Esophagus muscularis mucosa (tissue), 4 donors: ENCODE data around the gene GHR. TPM values are rescaled to one million over a fixed set of nuclear protein-coding genes. Genes with fewer than 3 reads are reported as not detected.
A peak's percentile ranks its signal among the peaks of the same experiment; 100 is the strongest.

Source experiments
- DNase-seq: peaks from one replicate; pipeline ENCODE4 v3.0.0-alpha.2; 2017; ENCODE audit errors: extremely low spot score
- H3K27ac ChIP-seq, 4 donors: fragments of 200-600 bp; sonication (generic); replicated peaks in 1 of 4; 1 replicate in 3 of 4; 2 replicates in 1 of 4; pipeline ENCODE4 v1.5.1; 2016 to 2019; ENCODE audit warnings: mild to moderate bottlenecking in 1 of 4
- H3K27me3 ChIP-seq, 4 donors: fragments of 200-600 bp; sonication (generic); one replicate each; pipeline versions ENCODE4 v1.5.1 to v1.6.0; 2016 to 2019
- H3K36me3 ChIP-seq, 4 donors: fragments of 200-600 bp; sonication (generic); one replicate each; pipeline ENCODE4 v1.5.1; 2016 to 2019
- H3K4me1 ChIP-seq, 4 donors: fragments of 200-600 bp; sonication (generic); one replicate each; pipeline ENCODE4 v1.5.1; 2016 to 2019
- H3K4me3 ChIP-seq, 4 donors: fragments of 200-600 bp; sonication (generic); 1 replicate in 2 of 4; 2 replicates in 2 of 4; pipeline ENCODE4 v1.5.1; 2016 to 2019; ENCODE audit warnings: mild to moderate bottlenecking in 4 of 4, moderate library complexity in 1 of 4
- H3K9me3 ChIP-seq, 4 donors: fragments of 200-600 bp; sonication (generic); 1 replicate in 3 of 4; 2 replicates in 1 of 4; pipeline ENCODE4 v1.5.1; 2016 to 2019
- CTCF ChIP-seq, 3 experiments: fragments of 200-600 bp in 2 of 3; fragments of 450-650 bp in 1 of 3; sonication (generic) in 2 of 3; IDR thresholded peaks; one replicate each; pipeline ENCODE4 v1.5.1; 2017 to 2019; ENCODE audit warnings: antibody characterized with exemption in 3 of 3, mild to moderate bottlenecking in 2 of 3, moderate library complexity in 1 of 3
- EP300 ChIP-seq: sonication (generic); formaldehyde crosslinking; IDR thresholded peaks from one replicate; pipeline ENCODE4 v1.6.1; 2017; ENCODE audit warnings: antibody characterized with exemption
- POLR2A ChIP-seq: fragments of 450-650 bp; IDR thresholded peaks from one replicate; pipeline ENCODE4 v1.6.1; 2017; ENCODE audit warnings: antibody characterized with exemption, moderate library complexity, mild to moderate bottlenecking, low read depth
- POLR2AphosphoS5 ChIP-seq, 2 donors: sonication (generic); formaldehyde crosslinking; IDR thresholded peaks; one replicate each; pipeline ENCODE4 v1.6.1; 2017; ENCODE audit warnings: antibody characterized with exemption in 2 of 2
- WGBS: methylation state at CpG from one replicate; pipeline ENCODE4 v1.1.5; 2018; 5-methylcytosine and 5-hydroxymethylcytosine counted together
- intact Hi-C: fragments of 100-400 bp; cut with DNase I; formaldehyde crosslinking; loops from one replicate; pipeline ENCODE4 v1.15.1; 2023
- total RNA-seq, 4 donors: library from RNA; depleted of rRNA; stranded (reverse); fragments of >200 nt; gene quantifications; one replicate each; pipeline versions ENCODE4 v1.1.0 to v1.2.1, GENCODE V29; 2016

Gene GHR
- total RNA-seq, 4 donors from 2014 or later: 5.3 to 9.1 (median 6.5) TPM

- WGBS: 54% methylated on average over 4 of the region's 4 CpGs
- Histone ChIP-seq H3K36me3 (no peaks in the 10 kb centered on the region), H3K9me3 (no peaks in the 10 kb centered on the region), H3K4me3 (peak overlapping the region in 1 of 4 donors; percentile 19), H3K27ac (peak overlapping the region in 3 of 4 donors; percentile 5 to 53 (median 19)), H3K27me3 (no peaks in the 10 kb centered on the region), H3K4me1 (peaks cover 42 to 54% (median 47%) of the 10 kb centered on the region in 4 donors)
- TF ChIP-seq POLR2A (no peak), POLR2AphosphoS5 (IDR thresholded peaks at IDR 0.05) (no peak), CTCF (IDR thresholded peaks at IDR 0.05) (no peak), EP300 (no peak)
- no peak for DNase-seq
- intact Hi-C loops: no loop called here
Measured at GRCh38 chr5:42587096-42587723, 164.0 kb downstream of the GHR start.

- Histone ChIP-seq H3K4me1 (peaks cover 42 to 48% (median 43%) of the 10 kb centered on the region in 4 donors), H3K27me3 (no peaks in the 10 kb centered on the region), H3K36me3 (no peaks in the 10 kb centered on the region), H3K4me3 (peak overlapping the region in 2 of 4 donors; percentile 6 to 18), H3K9me3 (no peaks in the 10 kb centered on the region), H3K27ac (peak overlapping the region in 3 of 4 donors; percentile 7 to 57 (median 12))
- intact Hi-C loops: no loop called here
- DNase-seq: no peak
- TF ChIP-seq POLR2A (no peak), EP300 (peak; percentile 11)
Measured at GRCh38 chr5:42590566-42590965, 167.3 kb downstream of the GHR start.

- H3K9me3 ChIP-seq: no peaks in the 10 kb centered on the region
- 2% methylated on average over 7 of the region's 7 CpGs for WGBS
- peak overlapping the region in 3 of 4 donors; percentile 7 to 57 (median 12) for H3K27ac ChIP-seq
- no peak for DNase-seq
- no peaks in the 10 kb centered on the region for H3K36me3 ChIP-seq
- H3K27me3 ChIP-seq: no peaks in the 10 kb centered on the region
- TF ChIP-seq EP300 (no peak), CTCF (IDR thresholded peaks at IDR 0.05) (no peak), POLR2AphosphoS5 (IDR thresholded peaks at IDR 0.05) (peak in 1 of 2 donors; percentile 16)
- H3K4me3 ChIP-seq: peak overlapping the region in 3 of 4 donors; percentile 6 to 18 (median 7)
- intact Hi-C loops: no loop called here
- H3K4me1 ChIP-seq: peaks cover 41 to 48% (median 42%) of the 10 kb centered on the region in 4 donors
Measured at GRCh38 chr5:42591015-42591414, 167.8 kb downstream of the GHR start.

- Histone ChIP-seq H3K4me3 (no peak overlapping the region), H3K27me3 (no peaks in the 10 kb centered on the region), H3K36me3 (no peaks in the 10 kb centered on the region), H3K4me1 (peaks cover 26 to 32% (median 29%) of the 10 kb centered on the region in 4 donors), H3K9me3 (no peaks in the 10 kb centered on the region), H3K27ac (no peak overlapping the region)
- WGBS: 89% methylated on average over 5 of the region's 5 CpGs
- intact Hi-C loops: no loop called here
- TF ChIP-seq EP300 (no peak), CTCF (IDR thresholded peaks at IDR 0.05) (no peak), POLR2AphosphoS5 (IDR thresholded peaks at IDR 0.05) (no peak), POLR2A (no peak)
- DNase-seq: no peak
Measured at GRCh38 chr5:42592401-42593140, 169.3 kb downstream of the GHR start.

- H3K27ac ChIP-seq: no peak overlapping the region
- no peak for DNase-seq
- no peak overlapping the region for H3K4me3 ChIP-seq
- no peaks in the 10 kb centered on the region for H3K36me3 ChIP-seq
- H3K9me3 ChIP-seq: no peaks in the 10 kb centered on the region
- H3K4me1 ChIP-seq: peaks cover 26 to 29% (median 28%) of the 10 kb centered on the region in 4 donors
- intact Hi-C loops: no loop called here
- TF ChIP-seq POLR2AphosphoS5 (IDR thresholded peaks at IDR 0.05) (no peak), EP300 (no peak), CTCF (IDR thresholded peaks at IDR 0.05) (no peak), POLR2A (no peak)
- no peaks in the 10 kb centered on the region for H3K27me3 ChIP-seq
Measured at GRCh38 chr5:42593591-42593990, 170.4 kb downstream of the GHR start.
